Mesendoderm (in vitro differentiated cells): ENCODE data around the gene MTMR6.

Experiments
- DNase-seq: peaks from one replicate; pipeline ENCODE4 v3.0.0; 2013
- H2AK5ac ChIP-seq: 2 replicates; pipeline ENCODE4 v1.6.1; 2013; ENCODE audit warnings: low read length, inconsistent platforms
- H2BK120ac ChIP-seq: 2 replicates; pipeline ENCODE4 v1.6.1; 2013; ENCODE audit warnings: low read depth, mild to moderate bottlenecking, low read length, moderate library complexity, mixed read lengths
- H2BK15ac ChIP-seq: replicated peaks from 2 replicates; pipeline ENCODE4 v1.6.1; 2013; ENCODE audit warnings: low read depth, mild to moderate bottlenecking, moderate library complexity
- H2BK5ac ChIP-seq: 2 replicates; pipeline ENCODE4 v1.6.1; 2013; ENCODE audit warnings: low read length, inconsistent platforms
- H3K18ac ChIP-seq: 2 replicates; pipeline ENCODE4 v1.6.1; 2013; ENCODE audit warnings: mild to moderate bottlenecking, low read length, mixed read lengths
- H3K23ac ChIP-seq: one replicate; pipeline ENCODE4 v1.6.1; 2013; ENCODE audit warnings: low read length
- H3K27ac ChIP-seq: 2 replicates; pipeline ENCODE4 v1.5.1; 2013; ENCODE audit warnings: low read depth, mild to moderate bottlenecking, inconsistent platforms, low read length, moderate library complexity
- H3K27me3 ChIP-seq: 2 replicates; pipeline ENCODE4 v1.6.1; 2013; ENCODE audit warnings: low read length, control low read depth, mild to moderate bottlenecking, inconsistent platforms; ENCODE audit not compliant: insufficient read depth, poor library complexity
- H3K36me3 ChIP-seq: 2 replicates; pipeline ENCODE4 v1.6.1; 2013; ENCODE audit warnings: low read length, inconsistent platforms; ENCODE audit not compliant: control insufficient read depth, insufficient read depth
- H3K4ac ChIP-seq: one replicate; pipeline ENCODE4 v1.6.1; 2013; ENCODE audit warnings: low read depth, mild to moderate bottlenecking, low read length, moderate library complexity
- H3K4me1 ChIP-seq: 2 replicates; pipeline ENCODE4 v1.6.1; 2013; ENCODE audit warnings: low read depth, low read length, inconsistent platforms; ENCODE audit not compliant: control insufficient read depth
- H3K4me2 ChIP-seq: 2 replicates; pipeline ENCODE4 v1.6.1; 2013; ENCODE audit warnings: low read length
- H3K4me3 ChIP-seq: 2 replicates; pipeline ENCODE4 v1.5.1; 2013; ENCODE audit warnings: mild to moderate bottlenecking, low read length
- H3K56ac ChIP-seq: one replicate; pipeline ENCODE4 v1.6.1; 2013; ENCODE audit warnings: low read length
- H3K79me1 ChIP-seq: 2 replicates; pipeline ENCODE4 v1.6.1; 2013; ENCODE audit warnings: low read length, inconsistent platforms
- H3K79me2 ChIP-seq: 2 replicates; pipeline ENCODE4 v1.6.1; 2013; ENCODE audit warnings: mild to moderate bottlenecking, low read length; ENCODE audit not compliant: control insufficient read depth, insufficient read depth
- H3K9ac ChIP-seq: 2 replicates; pipeline ENCODE4 v1.6.1; 2013; ENCODE audit warnings: low read length, inconsistent platforms
- H4K5ac ChIP-seq: one replicate; pipeline ENCODE4 v1.6.1; 2013; ENCODE audit warnings: low read length
- H4K8ac ChIP-seq: one replicate; pipeline ENCODE4 v1.6.1; 2013; ENCODE audit warnings: low read depth, mild to moderate bottlenecking, control low read depth, low read length, moderate library complexity
- WGBS: extraction: QIAGEN DNeasy Blood & Tissue Kit; methylation state at CpG from one replicate; pipeline ENCODE4 v1.1.7; 2013; ENCODE audit warnings: low lambda C conversion rate, missing lambda C conversion rate; ENCODE audit not compliant: insufficient coverage; ENCODE audit errors: extremely low coverage; 5-methylcytosine and 5-hydroxymethylcytosine counted together

The MTMR6 gene

DNA sequence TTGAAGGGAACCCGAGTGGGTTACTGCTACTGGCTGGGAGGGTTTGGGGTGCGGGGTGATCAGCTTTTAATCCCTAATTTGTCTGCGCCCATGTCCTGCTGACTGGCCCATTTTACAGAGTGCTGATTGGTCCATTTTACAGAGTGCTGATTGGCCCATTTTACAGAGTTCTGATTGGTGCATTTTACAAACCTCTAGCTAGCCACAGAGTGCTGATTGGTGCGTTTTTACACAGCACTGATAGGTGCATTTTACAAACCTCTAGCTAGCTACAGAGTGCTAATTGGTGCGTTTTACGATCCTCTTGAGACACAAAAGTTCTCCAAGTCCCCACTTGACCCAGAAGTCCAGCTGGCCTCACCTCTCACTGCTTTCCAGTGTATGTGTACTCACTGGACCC lies 43.2 kb downstream of the MTMR6 start:
- no peaks in the 10 kb centered on the region for H3K4me1 ChIP-seq
- H2AK5ac ChIP-seq: no peak overlapping the region
- H3K4me2 ChIP-seq: no peak overlapping the region
- no peak overlapping the region for H2BK15ac ChIP-seq
- H3K79me2 ChIP-seq: no peaks in the 10 kb centered on the region
- no peaks in the 10 kb centered on the region for H3K36me3 ChIP-seq
- no CpG with 5 or more reads among the region's 6 CpGs for WGBS
- H4K5ac ChIP-seq: no peak overlapping the region
- no peak overlapping the region for H2BK120ac ChIP-seq
- H4K8ac ChIP-seq: no peak overlapping the region
- no peak overlapping the region for H3K56ac ChIP-seq
- no peak overlapping the region for H3K4me3 ChIP-seq
- H3K79me1 ChIP-seq: no peaks in the 10 kb centered on the region
- no peak overlapping the region for H2BK5ac ChIP-seq
- no peak overlapping the region for H3K4ac ChIP-seq
- H3K27me3 ChIP-seq: no peaks in the 10 kb centered on the region
- H3K23ac ChIP-seq: no peak overlapping the region
- no peak overlapping the region for H3K9ac ChIP-seq
- no peak overlapping the region for H3K18ac ChIP-seq
- H3K27ac ChIP-seq: no peak overlapping the region
- DNase-seq: no peak

DNA sequence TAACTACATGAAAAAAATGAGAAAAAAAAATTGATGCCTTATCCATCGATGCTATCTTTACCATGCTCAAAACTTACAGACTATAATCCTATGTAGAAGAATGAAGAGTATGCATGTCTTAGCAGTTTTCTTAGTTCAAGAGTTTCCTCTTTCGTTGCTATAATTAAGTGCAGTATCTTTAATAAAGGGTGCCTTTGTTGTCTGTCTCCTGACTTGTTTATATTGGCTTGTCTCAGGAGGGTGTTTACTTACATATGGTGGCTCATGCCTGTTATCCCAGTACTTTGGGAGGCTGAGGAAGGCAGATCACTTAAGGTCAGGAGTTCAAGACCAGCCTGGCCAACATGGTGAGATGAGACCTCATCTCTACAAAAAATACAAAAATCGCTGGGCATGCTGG lies 44.3 kb downstream of the MTMR6 start:
- no peak overlapping the region for H3K18ac ChIP-seq
- H2AK5ac ChIP-seq: no peak overlapping the region
- H3K56ac ChIP-seq: no peak overlapping the region
- no peak overlapping the region for H3K23ac ChIP-seq
- no peaks in the 10 kb centered on the region for H3K4me1 ChIP-seq
- H3K27ac ChIP-seq: no peak overlapping the region
- no peaks in the 10 kb centered on the region for H3K79me2 ChIP-seq
- H2BK120ac ChIP-seq: no peak overlapping the region
- H3K79me1 ChIP-seq: no peaks in the 10 kb centered on the region
- H3K4ac ChIP-seq: no peak overlapping the region
- no peak overlapping the region for H4K5ac ChIP-seq
- no peak overlapping the region for H3K9ac ChIP-seq
- no peak overlapping the region for H2BK15ac ChIP-seq
- no peak overlapping the region for H4K8ac ChIP-seq
- WGBS: no CpG with 5 or more reads among the region's 3 CpGs
- H3K4me3 ChIP-seq: no peak overlapping the region
- no peak overlapping the region for H3K4me2 ChIP-seq
- DNase-seq: no peak
- H3K27me3 ChIP-seq: no peaks in the 10 kb centered on the region
- no peaks in the 10 kb centered on the region for H3K36me3 ChIP-seq
- H2BK5ac ChIP-seq: no peak overlapping the region

GRCh38 chr13:25241007-25241406 lies 46.3 kb downstream of the MTMR6 start:
- H3K56ac ChIP-seq: no peak overlapping the region
- no peak for DNase-seq
- no peak overlapping the region for H3K4me2 ChIP-seq
- H4K8ac ChIP-seq: no peak overlapping the region
- H2BK15ac ChIP-seq: no peak overlapping the region
- H3K9ac ChIP-seq: no peak overlapping the region
- no peaks in the 10 kb centered on the region for H3K27me3 ChIP-seq
- H3K23ac ChIP-seq: no peak overlapping the region
- no peaks in the 10 kb centered on the region for H3K79me2 ChIP-seq
- no peaks in the 10 kb centered on the region for H3K36me3 ChIP-seq
- H4K5ac ChIP-seq: no peak overlapping the region
- H3K79me1 ChIP-seq: no peaks in the 10 kb centered on the region
- no peaks in the 10 kb centered on the region for H3K4me1 ChIP-seq
- no peak overlapping the region for H2BK120ac ChIP-seq
- no CpG with 5 or more reads among the region's 1 CpG for WGBS
- no peak overlapping the region for H3K4ac ChIP-seq
- no peak overlapping the region for H3K27ac ChIP-seq
- H3K18ac ChIP-seq: no peak overlapping the region
- no peak overlapping the region for H3K4me3 ChIP-seq
- H2AK5ac ChIP-seq: no peak overlapping the region
- H2BK5ac ChIP-seq: no peak overlapping the region

- no peak overlapping the region for H4K5ac ChIP-seq
- no peak for DNase-seq
- no peaks in the 10 kb centered on the region for H3K27me3 ChIP-seq
- H3K4me1 ChIP-seq: no peaks in the 10 kb centered on the region
- no peak overlapping the region for H2BK5ac ChIP-seq
- no peak overlapping the region for H3K23ac ChIP-seq
- H4K8ac ChIP-seq: no peak overlapping the region
- H2AK5ac ChIP-seq: no peak overlapping the region
- no peak overlapping the region for H3K18ac ChIP-seq
- no peak overlapping the region for H3K27ac ChIP-seq
- H2BK120ac ChIP-seq: no peak overlapping the region
- H3K79me1 ChIP-seq: no peaks in the 10 kb centered on the region
- H3K4me2 ChIP-seq: no peak overlapping the region
- no peak overlapping the region for H3K56ac ChIP-seq
- H3K9ac ChIP-seq: no peak overlapping the region
- H3K79me2 ChIP-seq: no peaks in the 10 kb centered on the region
- H2BK15ac ChIP-seq: no peak overlapping the region
- H3K36me3 ChIP-seq: no peaks in the 10 kb centered on the region
- H3K4me3 ChIP-seq: no peak overlapping the region
- no peak overlapping the region for H3K4ac ChIP-seq
- no CpG with 5 or more reads among the region's 2 CpGs for WGBS
Observed at GRCh38 chr13:25237083-25237482, 50.2 kb downstream of the MTMR6 start.

GRCh38 chr13:25233861-25234260 lies 53.4 kb downstream of the MTMR6 start:
- no CpG with 5 or more reads among the region's 1 CpG for WGBS
- Histone ChIP-seq H4K8ac (no peak overlapping the region), H3K4ac (no peak overlapping the region), H2BK120ac (no peak overlapping the region), H3K36me3 (no peaks in the 10 kb centered on the region), H3K27ac (no peak overlapping the region), H3K4me3 (no peak overlapping the region), H3K79me2 (no peaks in the 10 kb centered on the region), H3K23ac (no peak overlapping the region), H3K18ac (no peak overlapping the region), H3K27me3 (no peaks in the 10 kb centered on the region), H4K5ac (no peak overlapping the region), H2BK15ac (no peak overlapping the region), H3K4me1 (no peaks in the 10 kb centered on the region), H3K4me2 (no peak overlapping the region), H2BK5ac (no peak overlapping the region), H2AK5ac (no peak overlapping the region), H3K79me1 (no peaks in the 10 kb centered on the region), H3K56ac (no peak overlapping the region), H3K9ac (no peak overlapping the region)
- DNase-seq: no peak

DNA sequence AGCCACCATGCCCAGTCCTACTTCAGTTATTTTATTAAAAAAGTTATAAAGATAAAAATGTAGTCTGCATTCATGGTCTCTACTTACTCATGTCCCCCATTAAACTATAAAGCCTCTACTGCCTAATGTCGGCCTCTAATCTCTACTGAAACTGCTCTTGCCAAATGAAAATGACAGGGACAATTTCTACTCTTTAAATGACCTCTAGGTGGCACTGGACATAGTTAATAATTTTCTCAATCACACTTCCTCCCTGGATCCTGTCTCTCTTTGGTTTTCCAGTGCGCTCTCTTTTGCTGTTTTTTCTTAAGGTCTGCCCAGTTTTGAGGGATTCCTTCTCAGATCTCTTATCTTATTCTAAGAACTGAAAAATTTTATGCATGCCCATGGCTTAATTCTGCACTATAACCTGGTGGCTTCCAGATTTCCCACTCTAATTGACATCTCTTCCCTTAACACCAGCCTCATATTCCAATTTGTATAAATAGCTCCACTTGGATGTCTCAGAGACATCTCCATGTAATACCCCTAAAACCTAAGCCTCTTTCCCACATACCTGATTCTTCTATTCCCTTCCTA lies 54.3 kb downstream of the MTMR6 start:
- Histone ChIP-seq H3K56ac (no peak overlapping the region), H4K8ac (no peak overlapping the region), H2BK120ac (no peak overlapping the region), H3K4me2 (no peak overlapping the region), H3K18ac (no peak overlapping the region), H2AK5ac (no peak overlapping the region), H2BK15ac (no peak overlapping the region), H2BK5ac (no peak overlapping the region), H3K9ac (no peak overlapping the region), H3K79me2 (no peaks in the 10 kb centered on the region), H3K27ac (no peak overlapping the region), H3K36me3 (no peaks in the 10 kb centered on the region), H3K23ac (no peak overlapping the region), H3K79me1 (no peaks in the 10 kb centered on the region), H3K4me3 (no peak overlapping the region), H3K4me1 (no peaks in the 10 kb centered on the region), H4K5ac (no peak overlapping the region), H3K4ac (no peak overlapping the region), H3K27me3 (no peaks in the 10 kb centered on the region)
- WGBS: no CpG with 5 or more reads among the region's 2 CpGs
- DNase-seq: peak; percentile 42
